GM21576 (cell line): ENCODE measurements around the gene SOX9.
"Not testable (repeated sequence)": the region's sequence is repeated elsewhere in the genome, so short reads cannot be mapped to it uniquely, and the experiment has no call there.

Experiments
- ATAC-seq: cut with Tn5 transposase; IDR thresholded peaks from one replicate; pipeline ENCODE4 v1.9.1; 2021; ENCODE audit warnings: mild to moderate bottlenecking, moderate library complexity; ENCODE audit not compliant: unreplicated experiment

SOX9 gene

GRCh38 chr17:72110942-72111318, 9.9 kb upstream of the SOX9 start:
- ATAC-seq, result no peak

GRCh38 chr17:72111336-72111923, 9.4 kb upstream of the SOX9 start:
- no peak for ATAC-seq

DNA sequence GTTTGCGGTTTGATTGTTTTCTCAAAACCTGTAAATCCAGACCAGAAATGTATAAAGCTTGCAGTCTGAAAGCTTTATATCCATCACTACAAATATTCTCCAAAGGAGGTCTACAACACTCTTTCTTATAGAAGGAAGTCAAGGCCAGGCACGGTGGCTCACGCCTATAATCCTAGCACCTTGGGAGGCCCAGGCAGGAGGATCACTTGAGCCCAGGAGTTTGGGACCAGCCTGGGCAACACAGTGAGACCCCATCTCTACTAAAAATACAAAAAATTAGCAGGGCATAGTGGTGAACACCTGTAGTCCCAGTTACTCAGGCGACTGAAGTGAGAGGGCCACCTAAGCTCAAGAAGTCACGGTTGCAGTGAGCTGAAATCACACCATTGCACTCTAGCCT, 8.9 kb upstream of the SOX9 start:
- ATAC-seq, result not testable (repeated sequence)

- no peak for ATAC-seq
Observed at GRCh38 chr17:72113751-72114150, 7.1 kb upstream of the SOX9 start.

DNA sequence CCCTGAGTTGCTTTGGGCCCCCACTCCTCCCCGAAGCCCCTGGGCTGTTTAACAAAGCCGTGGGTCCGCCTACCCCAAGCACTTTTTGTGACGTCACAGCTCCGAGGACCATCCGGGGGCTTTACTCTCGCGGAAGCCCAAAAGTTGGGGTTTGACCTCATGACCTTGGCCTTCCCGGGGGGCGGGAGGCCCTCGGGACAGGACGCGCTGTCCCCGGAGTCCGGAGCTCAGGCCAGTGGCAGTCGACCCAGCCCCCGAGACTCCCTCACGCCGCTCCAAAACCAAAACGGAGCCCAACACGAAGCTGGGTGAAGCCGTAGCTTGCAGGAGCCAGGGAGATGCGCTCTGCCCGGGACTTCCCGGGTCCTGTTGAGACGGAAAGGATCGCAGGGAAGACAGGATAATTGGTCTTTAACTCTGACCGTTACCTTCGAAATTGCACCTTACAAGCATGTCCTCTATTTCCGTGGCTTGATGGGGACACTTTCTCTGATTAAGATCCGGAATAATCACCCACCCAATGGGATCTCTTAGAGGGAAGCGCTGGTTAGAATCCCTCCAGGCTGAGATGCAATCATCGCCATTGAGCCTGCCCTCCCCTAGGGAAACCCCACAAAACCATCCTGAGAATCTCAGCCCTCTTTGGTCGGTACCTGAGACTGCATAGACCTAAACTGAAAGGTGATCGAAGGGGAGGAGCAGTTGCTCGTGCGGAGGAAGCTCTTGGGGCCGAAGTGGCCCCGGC, 4.9 kb upstream of the SOX9 start:
- ATAC-seq, result no peak

DNA sequence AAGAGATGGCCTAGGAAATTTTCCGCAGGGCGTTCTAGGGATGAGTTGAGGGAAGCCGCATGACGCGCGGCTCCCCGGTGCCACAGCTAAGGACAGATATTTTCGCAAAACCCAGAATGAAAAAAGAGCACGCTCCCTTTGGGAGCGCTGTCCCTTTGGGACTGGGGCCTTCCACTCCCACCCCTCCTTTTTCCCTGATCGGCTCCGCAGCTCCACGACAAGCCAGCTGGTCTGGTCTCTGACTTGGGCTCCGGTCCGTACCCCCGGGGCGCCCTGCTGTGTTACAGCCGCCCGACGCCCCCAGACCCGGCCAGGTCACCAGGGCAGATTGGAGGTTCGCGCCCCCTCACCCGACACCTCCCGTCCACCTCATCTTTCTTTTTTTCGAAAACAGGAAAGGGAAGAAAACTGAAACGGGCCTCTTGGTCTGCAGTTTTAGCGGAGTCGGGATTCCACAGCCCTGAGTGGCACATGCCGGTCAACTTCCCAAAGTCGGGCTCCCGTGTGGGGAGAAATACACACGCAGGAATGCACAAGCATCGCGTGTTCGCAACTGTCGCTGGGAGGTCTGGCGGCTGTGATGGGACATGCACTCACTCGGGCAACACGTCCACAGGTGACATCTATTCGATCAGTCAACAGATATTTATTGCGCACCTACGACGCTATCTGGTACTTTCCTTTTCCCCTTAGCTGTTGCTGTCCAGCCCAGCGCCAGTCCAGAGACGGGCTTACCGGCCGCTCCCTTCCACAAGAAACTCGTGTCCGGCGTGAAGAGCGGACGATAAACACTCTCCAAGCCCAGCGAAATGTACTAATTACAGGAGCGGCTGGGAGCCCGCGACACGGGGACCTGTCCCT, 3.9 kb upstream of the SOX9 start:
- ATAC-seq, result no peak

GRCh38 chr17:72117535-72118334, 3.1 kb upstream of the SOX9 start:
- no peak for ATAC-seq

DNA sequence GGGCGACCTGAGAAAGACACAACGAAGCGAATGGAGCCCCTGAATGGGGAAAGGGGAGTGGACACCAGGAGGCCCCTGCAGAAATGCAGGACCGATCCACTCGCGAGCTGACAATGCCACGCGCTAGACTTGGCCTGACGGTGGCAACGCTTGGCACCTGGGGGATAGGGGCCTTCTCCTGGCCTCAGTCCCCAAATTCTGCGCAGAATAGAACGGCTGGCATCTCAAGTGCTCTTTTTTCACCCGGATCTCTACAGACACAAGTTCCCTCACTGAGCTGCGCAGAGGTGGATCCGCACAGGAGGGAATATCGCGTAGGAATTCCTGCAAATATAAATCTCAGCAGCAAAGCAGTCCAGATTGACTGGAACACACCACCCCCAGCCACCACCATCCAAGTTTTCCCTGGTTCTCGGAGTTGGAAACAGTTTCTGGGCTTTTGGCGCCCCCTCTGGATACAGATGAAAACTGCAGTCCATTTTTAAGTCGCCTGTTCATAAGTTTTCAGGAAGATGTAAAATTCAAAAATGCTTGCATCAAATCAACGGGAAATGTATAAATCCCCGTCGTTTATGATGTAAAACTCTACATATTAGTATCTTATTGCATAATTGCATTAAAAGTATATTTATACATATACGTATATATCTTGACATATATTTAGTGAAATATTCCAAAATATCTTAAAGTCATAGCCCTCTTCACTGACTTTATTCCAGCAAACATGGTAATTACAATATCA, 2.3 kb upstream of the SOX9 start:
- ATAC-seq, result no peak

- ATAC-seq, result no peak
Observed at GRCh38 chr17:72119077-72119872, 1.5 kb upstream of the SOX9 start.

DNA sequence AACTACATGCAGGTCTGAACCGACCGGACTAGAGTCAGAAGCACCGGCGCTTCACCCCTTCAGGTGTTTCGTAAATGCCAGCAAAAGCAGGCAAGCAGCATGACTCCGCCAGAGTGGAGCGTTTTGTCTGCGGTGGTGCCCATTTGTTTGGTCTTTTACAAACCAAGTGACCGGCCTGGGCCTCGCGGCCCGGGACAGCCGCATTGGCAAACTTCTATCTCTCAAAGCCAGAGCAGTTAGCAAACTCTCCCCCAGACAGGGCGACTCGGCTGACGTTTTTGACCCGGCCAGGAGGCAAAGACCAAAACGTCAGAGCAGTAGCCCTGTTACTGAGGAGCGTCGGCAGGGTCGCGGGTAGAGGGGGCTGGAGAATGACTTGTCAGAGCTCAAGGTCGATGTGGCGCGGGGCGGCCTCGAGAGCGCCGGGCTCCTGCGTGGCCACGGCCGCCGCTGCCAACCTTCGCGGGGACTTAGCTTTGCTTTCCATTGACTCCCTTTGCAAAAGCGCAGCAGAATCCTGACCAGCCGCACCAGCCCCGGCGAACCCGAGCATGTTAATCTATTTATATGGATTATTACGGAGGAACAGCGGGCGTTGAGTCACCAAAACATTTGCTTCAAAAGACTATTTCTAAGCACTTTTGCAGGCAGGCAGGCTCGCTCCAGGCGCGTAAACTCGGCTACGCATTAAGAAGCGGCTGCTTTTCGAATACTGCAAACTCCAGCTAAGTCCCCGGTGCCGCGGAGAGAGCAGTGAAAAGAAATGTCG, 763 bp upstream of the SOX9 start:
- ATAC-seq, result no peak

- peak; percentile 7 for ATAC-seq
Observed at GRCh38 chr17:72121164-72122009, 567 bp downstream of the SOX9 start.

DNA sequence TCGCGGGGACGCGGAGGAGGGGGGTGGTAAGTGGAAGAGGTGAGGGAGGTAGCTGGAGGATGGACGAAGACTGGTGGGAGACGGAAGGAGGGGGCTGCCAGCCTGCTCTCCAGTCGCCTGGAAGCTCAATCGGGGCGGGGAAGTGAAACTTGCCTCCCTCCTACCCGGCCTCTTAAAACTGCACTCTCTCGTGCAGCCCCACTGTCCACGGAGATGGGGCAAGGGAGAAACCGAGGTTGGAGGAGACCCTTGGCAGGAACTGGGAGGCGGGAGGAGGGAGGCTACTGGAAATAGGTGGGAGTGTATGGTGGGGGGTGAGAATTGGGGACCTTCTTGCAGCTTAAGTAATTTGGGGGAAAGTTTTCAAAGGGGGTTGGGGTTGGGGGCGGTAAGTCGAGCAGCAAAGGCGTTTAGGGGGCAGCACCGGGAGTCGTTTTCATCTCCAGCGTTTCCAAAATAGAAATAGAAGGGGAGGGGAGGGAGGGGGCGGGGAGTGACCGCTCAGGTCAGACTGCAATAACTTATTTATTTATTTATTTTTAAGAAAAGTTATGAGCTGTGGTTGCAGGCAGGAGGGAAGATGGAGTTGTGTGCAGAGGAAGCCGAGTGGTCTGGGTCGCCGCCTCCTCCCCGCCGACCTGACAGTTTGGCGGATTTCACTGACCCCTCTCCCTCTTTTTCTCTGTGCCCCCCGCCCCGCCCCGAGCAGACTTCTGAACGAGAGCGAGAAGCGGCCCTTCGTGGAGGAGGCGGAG, 1.4 kb downstream of the SOX9 start:
- ATAC-seq, result no peak

DNA sequence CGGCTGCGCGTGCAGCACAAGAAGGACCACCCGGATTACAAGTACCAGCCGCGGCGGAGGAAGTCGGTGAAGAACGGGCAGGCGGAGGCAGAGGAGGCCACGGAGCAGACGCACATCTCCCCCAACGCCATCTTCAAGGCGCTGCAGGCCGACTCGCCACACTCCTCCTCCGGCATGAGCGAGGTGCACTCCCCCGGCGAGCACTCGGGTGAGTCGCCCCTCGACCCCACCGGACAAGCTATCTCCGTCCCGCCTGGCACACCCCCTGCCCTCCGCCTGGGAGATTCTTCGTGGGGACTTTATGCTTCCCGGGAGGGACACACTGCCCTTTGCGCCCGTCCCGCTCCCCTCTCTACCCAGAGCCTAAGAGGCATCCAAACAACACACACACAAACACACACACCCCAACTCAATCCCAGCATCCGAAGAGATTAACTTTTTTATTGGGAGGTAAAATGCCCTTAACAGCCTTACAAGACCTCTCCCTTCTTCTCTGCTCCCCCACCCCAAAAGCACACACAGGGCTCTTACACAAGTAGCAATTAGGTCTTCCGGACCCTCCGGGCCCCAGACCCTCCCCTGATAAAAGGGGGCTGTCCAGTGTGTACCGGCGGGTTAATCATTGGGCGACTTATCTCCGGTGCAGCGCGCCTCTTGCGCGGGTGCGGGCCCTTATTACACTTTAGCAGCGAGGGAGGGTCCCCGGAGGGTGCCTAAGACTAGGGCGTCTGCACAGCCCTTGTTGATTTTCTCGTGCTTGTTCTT, 2.1 kb downstream of the SOX9 start:
- ATAC-seq, result no peak

GRCh38 chr17:72123530-72124437, 3.0 kb downstream of the SOX9 start:
- ATAC-seq, result no peak

DNA sequence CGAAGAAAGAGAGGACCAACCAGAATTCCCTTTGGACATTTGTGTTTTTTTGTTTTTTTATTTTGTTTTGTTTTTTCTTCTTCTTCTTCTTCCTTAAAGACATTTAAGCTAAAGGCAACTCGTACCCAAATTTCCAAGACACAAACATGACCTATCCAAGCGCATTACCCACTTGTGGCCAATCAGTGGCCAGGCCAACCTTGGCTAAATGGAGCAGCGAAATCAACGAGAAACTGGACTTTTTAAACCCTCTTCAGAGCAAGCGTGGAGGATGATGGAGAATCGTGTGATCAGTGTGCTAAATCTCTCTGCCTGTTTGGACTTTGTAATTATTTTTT, 3.6 kb downstream of the SOX9 start:
- no peak for ATAC-seq

DNA sequence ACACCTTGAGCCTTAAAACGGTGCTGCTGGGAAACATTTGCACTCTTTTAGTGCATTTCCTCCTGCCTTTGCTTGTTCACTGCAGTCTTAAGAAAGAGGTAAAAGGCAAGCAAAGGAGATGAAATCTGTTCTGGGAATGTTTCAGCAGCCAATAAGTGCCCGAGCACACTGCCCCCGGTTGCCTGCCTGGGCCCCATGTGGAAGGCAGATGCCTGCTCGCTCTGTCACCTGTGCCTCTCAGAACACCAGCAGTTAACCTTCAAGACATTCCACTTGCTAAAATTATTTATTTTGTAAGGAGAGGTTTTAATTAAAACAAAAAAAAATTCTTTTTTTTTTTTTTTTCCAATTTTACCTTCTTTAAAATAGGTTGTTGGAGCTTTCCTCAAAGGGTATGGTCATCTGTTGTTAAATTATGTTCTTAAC, 4.4 kb downstream of the SOX9 start:
- no peak for ATAC-seq
